ENCODE measurements around the gene ELP4.

ELP4 gene

DNA sequence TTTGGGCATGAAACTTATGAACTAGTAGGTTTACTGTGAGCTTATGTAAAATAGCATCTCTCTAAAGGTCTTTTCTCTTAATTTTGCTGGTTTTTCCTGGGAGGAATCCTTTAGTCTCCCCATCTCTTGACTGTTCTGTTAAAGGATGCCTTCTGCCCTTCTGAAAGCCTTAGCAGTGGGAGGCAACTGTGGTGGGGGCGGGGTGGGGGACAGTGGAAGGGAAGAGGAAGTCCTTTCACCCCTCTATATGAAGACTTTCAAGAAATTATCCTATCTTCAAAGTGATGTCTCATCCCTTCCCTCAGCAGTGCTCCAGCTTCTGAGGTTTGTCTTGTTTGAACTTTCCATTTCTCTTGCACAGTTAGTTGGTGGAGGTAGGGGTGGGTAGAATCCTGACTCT, 73.1 kb downstream of the ELP4 start:
- Histone ChIP-seq H2AFZ (ENCODE audit: low read depth, low read length, severe bottlenecking) (no peak overlapping the region), H3K36me3 (ENCODE audit: low read length) (no peaks in the 10 kb centered on the region), H3K9me3 (ENCODE audit: insufficient read depth, low read length) (no peaks in the 10 kb centered on the region), H3K4me2 (ENCODE audit: low read depth, low read length, poor library complexity, severe bottlenecking) (no peak overlapping the region), H3F3A (ENCODE audit: insufficient read depth) (no peaks in the 10 kb centered on the region), H3K9ac (ENCODE audit: low read length) (no peak overlapping the region), H3K9me2 (replicated peaks; ENCODE audit: insufficient read depth, low read length) (no peaks in the 10 kb centered on the region), H3K27me3 (ENCODE audit: low read length) (no peaks in the 10 kb centered on the region), H3K79me2 (ENCODE audit: insufficient read depth, low read length) (no peaks in the 10 kb centered on the region), H3K4me3 (ENCODE audit: insufficient read depth, low read length, poor library complexity, severe bottlenecking) (no peak overlapping the region), H3K27ac (ENCODE audit: low read depth, low read length) (no peak overlapping the region), H4K20me1 (ENCODE audit: low read depth, low read length) (no peaks in the 10 kb centered on the region)
- no peak for TF ChIP-seq CTCF (IDR thresholded peaks at IDR 0.05; ENCODE audit: insufficient read depth, low read length, poor library complexity, severe bottlenecking)
- TF ChIP-seq EZH2phosphoT487 (conservative IDR thresholded peaks at IDR 0.05; ENCODE audit: low read length): no peak

DNA sequence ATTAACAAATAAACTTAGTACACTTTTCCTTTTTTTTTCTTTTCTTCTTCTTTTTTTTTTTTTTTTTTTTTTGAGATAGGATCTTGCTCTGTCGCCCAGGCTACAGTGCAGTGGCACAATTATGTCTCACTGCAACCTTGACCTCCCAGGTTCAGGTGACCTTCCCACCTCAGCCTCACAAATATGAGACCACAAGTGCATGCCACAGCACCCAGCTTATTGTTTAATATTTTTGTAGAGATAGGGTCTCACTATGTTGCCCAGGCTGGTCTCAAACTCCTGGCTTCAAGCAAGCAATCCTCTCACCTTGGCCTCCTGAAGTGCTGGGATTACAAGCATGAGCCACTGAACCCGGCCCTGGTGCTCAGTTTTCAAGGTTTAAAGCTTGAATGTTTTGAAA, 88.9 kb downstream of the ELP4 start:
- Histone ChIP-seq H3K36me3 (ENCODE audit: low read length) (peaks cover 4% of the 10 kb centered on the region; the same call in 1 of the 2 replicates), H3K4me2 (ENCODE audit: low read depth, low read length, poor library complexity, severe bottlenecking) (no peak overlapping the region), H2AFZ (ENCODE audit: low read depth, low read length, severe bottlenecking) (no peak overlapping the region), H3K27me3 (ENCODE audit: low read length) (no peaks in the 10 kb centered on the region), H3K9me2 (replicated peaks; ENCODE audit: insufficient read depth, low read length) (no peaks in the 10 kb centered on the region), H3F3A (ENCODE audit: insufficient read depth) (no peaks in the 10 kb centered on the region), H3K79me2 (ENCODE audit: insufficient read depth, low read length) (no peaks in the 10 kb centered on the region), H3K9ac (ENCODE audit: low read length) (no peak overlapping the region), H3K27ac (ENCODE audit: low read depth, low read length) (no peak overlapping the region), H3K9me3 (ENCODE audit: insufficient read depth, low read length) (no peaks in the 10 kb centered on the region), H4K20me1 (ENCODE audit: low read depth, low read length) (no peaks in the 10 kb centered on the region), H3K4me3 (ENCODE audit: insufficient read depth, low read length, poor library complexity, severe bottlenecking) (no peak overlapping the region)
- TF ChIP-seq EZH2phosphoT487 (conservative IDR thresholded peaks at IDR 0.05; ENCODE audit: low read length) (no peak), CTCF (IDR thresholded peaks at IDR 0.05; ENCODE audit: insufficient read depth, low read length, poor library complexity, severe bottlenecking) (no peak)

DNA sequence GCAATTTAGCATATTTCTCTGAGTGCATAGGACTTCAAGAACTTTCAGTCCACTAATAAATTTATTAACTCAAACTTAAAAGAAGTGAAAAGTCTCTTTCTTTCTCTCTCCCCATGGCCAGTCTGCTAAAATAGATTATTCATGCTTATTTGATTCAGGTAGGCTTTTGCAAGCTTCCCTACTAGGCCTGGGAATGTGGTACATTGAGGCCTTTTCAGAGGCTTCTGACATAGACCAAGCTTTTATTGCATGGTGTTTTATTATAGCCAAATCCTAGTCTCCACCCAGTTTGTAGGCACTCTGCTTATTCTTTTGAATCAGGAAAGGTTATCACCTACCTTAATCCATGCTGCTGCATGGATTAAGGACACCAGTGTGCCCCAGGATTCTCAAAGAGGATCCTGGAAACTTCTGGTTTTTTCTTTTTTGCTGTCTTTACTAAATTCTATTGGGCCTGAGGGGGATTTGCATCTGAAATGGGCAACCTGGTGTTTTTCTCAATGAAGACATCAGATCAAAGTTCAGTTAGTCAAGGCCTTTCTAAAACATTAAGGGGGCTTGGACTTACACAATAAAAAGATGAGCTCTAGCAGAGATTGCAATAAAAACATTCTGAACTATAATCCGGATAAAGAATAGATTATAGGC, 92.2 kb downstream of the ELP4 start:
- Histone ChIP-seq H3K36me3 (ENCODE audit: low read length) (peaks cover 9% of the 10 kb centered on the region; the same call in 1 of the 2 replicates), H2AFZ (ENCODE audit: low read depth, low read length, severe bottlenecking) (no peak overlapping the region), H4K20me1 (ENCODE audit: low read depth, low read length) (no peaks in the 10 kb centered on the region), H3K4me2 (ENCODE audit: low read depth, low read length, poor library complexity, severe bottlenecking) (no peak overlapping the region), H3K27me3 (ENCODE audit: low read length) (no peaks in the 10 kb centered on the region), H3K9me2 (replicated peaks; ENCODE audit: insufficient read depth, low read length) (no peaks in the 10 kb centered on the region), H3K9me3 (ENCODE audit: insufficient read depth, low read length) (no peaks in the 10 kb centered on the region), H3F3A (ENCODE audit: insufficient read depth) (no peaks in the 10 kb centered on the region), H3K27ac (ENCODE audit: low read depth, low read length) (no peak overlapping the region), H3K79me2 (ENCODE audit: insufficient read depth, low read length) (no peaks in the 10 kb centered on the region), H3K4me3 (ENCODE audit: insufficient read depth, low read length, poor library complexity, severe bottlenecking) (no peak overlapping the region), H3K9ac (ENCODE audit: low read length) (no peak overlapping the region)
- TF ChIP-seq CTCF (IDR thresholded peaks at IDR 0.05; ENCODE audit: insufficient read depth, low read length, poor library complexity, severe bottlenecking) (no peak), EZH2phosphoT487 (conservative IDR thresholded peaks at IDR 0.05; ENCODE audit: low read length) (no peak)

Data from SU-DHL-6 (cell line).